NCI-H82 treated with DMSO at 0.1 percent for 48 hours (cell line): ENCODE results near the gene LPP.

Experiments used
- DNase-seq: peaks from one replicate; lab custom pipeline; 2025; ENCODE audit not compliant: unreplicated experiment; lab: John Stamatoyannopoulos, UW

The LPP gene

GRCh38 chr3:188169830-188170455, 16.0 kb downstream of the LPP start:
- DNase-seq: no peak

DNA sequence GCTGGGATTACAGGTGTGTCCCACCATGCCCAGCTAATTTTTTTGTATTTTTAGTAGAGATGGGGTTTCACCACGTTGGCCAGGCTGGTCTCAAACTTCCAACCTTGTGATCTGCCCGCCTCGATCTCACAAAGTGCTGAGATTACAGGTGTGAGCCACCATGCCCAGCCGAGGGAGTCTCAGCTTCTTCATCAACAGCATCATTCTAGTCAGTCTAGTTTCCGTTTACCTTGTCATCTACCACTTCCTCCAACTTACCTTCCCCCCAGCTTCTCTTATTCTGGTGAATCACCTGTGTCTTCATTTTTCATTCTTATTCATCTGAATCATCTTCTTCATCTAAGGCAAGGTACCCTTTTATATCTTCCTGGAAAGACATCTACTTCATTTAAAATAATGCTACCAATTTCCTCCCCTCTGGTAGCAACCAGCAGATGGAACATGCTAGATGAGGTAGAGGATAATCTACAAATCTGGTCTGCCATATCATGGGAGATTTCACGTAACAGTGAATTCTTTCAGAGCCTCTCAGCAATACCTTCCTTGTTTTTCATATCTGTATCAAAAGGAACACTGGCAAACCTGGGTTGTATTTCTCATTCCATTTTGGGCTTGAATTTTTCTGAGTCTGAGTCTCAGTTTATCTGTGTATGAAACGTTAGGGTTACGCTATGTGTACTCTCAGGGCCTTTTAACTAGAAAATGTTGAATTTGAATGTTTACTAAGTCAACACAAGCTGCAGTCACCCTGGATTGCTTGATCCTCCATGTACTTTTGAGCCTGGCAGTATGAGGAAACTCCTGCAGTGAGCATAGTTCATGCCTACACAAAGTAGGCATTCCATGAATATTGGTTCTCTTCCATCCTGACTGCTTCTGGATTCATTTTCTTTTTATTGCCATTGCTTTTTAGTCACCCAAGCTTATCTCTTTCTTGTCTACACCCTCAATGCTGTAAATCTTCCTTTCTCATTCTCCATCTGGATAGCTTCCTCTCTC, 16.8 kb downstream of the LPP start:
- DNase-seq: no peak

DNA sequence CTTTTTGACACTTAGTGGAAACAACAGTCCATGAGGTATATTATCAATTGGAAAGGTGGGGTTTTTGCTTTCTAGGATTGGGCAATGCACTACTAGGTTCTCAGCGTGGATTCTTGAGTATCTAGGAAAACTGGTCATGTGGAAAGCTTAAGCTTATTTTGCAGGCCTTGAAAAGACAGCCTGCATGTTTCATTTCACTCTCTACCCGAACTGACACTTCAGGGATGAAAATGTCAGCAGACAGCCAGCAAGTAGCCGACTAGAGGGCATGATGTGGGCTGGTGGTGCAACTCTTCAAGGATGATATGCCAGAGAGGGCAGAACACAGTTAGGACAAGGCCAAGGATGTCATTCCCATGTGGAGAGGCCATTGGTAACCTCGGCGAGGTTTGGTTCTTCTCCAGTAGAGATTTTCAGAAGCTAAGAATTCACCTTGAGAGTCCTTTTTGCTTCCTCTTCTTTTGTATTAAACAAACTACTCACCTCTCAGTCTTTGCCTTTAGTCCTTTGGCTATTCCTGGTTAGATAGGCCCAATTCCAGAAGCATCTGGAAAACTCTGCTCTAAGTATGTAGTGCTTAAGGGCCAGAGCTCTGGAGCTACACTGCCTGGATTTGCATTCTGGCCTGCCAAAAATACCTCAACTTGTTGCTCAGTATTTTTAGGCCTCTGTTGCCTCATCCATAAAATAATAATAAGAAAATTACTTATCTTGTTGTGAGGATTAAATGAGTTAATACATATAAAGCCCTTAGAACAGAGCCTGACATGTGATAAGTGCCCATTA, 17.9 kb downstream of the LPP start:
- no peak for DNase-seq

DNA sequence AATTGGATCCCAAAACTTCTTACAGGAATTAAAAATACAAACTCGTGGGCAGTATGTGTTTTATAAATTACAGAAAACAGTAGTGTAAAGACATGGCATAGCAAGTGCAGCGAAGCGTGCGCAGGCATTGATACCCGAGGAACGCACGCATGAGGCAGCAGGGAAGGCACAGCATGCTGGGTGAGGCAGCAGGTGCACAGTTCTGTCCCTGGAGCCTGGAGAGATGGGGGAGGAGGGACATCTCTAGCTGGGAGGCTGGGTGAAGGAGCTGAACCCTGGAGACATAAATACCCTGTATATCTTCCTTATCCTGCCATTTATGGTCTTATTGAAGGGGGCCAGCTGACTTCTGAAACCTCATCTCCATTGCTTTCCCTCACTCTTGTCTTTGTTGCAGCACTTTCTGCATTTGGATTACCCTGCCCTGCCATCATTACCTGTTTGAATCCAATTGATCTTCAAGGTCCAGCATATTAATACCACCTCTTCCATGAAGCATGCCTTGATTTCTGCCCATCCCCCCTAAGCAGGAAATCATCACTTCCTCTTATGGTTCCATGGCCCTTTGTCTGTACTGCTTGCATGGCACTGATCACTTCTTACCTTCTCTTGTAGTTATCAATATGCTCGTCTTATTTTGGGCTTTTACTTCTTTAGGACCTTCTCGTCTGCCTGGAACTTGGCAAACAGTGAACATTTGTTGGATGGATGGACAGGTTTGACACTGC, 20.5 kb downstream of the LPP start:
- DNase-seq: no peak

DNA sequence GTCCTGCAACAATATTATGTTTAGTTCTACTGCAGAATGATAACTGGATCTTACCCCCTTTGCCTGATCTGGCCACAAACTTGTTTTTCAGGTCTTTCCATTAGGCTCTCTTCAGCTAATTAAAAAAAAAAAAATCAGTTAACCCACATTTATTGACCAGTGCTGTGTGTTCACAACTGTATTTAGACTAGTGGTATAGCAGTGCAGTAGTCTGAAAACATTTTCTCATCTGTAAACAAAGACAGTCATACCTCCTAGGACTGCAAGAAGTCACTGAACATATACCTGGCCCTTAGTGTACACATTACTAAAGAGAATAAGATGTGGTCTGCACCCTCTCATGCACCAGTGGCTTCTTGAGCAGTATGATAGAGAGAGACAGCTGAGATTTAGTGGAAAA, 22.5 kb downstream of the LPP start:
- DNase-seq: no peak

- DNase-seq: no peak
These were observed 22.9 kb downstream of the LPP start for GRCh38 chr3:188176884-188177283.

- no peak for DNase-seq
These were observed 23.8 kb downstream of the LPP start for GRCh38 chr3:188177721-188178120.

DNA sequence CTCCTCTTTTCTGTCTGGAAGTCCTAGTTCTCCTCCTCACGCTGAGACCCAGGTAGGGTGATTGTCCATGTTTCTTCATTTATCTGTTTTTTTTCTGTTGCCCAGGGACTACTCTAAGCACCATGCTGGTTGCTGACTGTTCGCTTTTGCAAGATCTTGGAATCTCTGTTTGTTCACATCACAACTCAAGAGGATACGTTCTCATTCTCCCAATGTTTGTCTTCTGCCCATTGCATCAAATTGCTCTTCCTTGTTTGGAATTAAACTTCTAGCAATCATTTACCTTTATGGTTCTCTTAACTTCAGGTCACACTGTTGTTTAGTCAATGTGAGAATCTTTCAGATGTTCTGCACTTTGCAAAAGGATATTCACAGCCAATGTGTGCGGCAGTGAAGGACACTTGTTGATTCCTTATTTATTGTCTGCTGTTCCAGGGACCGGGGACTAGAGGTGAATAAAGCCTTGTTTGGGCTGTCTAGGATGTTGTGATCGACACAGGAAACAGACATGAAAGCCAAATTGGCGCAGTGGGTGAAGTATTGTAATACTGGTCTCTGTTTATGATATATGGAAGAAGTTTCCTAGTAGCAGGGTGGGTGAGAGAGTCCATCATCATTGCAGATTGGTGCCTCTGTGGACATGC, 24.5 kb downstream of the LPP start:
- DNase-seq: no peak

DNA sequence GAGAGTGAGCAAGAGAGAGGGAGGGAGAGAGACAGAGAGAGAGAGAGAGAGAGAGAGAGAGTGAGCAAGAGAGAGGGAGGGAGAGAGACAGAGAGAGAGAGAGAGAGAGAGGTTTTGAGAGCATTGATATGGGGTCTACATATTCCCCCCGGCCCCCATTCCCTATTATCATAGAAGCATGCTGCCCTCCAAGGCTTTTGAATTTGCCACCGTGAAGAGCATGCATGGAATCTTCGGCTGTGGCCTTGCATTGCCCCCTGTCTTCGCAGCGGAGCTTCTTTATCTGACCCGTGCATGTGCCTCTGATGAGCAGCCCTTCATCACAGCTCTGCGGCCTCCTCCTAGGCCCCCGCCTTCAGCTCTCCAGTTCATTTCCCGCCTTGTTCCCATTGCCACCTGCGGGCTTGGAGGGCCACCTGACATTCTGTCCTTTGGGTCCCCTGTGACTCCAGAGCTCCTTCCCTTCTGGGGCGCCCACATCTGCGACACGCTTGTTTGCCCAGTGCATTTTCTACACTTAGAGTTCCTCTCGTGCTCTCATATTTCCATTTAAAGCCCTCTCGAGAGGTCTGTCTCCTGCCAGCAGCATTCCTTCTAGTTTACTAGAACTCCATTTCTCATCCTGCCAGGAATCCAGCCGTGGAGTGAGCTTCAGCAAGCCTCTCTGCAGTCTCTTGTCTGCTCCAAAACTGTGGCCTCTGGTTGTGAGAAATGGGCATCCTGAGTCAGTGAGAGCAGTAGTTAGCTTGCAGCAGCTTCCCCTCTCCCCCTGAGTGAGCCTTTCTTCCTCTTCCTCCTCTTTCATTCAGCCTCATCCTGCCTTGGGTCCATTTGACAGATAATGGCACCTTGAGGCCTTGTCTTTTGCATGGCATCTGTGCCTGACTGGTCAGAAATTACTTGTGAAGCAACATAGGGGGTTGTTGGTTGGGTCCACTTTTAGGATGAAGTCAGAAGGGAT, 25.3 kb downstream of the LPP start:
- DNase-seq: no peak

- no peak for DNase-seq
These were observed 26.2 kb downstream of the LPP start for GRCh38 chr3:188180114-188180513.

DNA sequence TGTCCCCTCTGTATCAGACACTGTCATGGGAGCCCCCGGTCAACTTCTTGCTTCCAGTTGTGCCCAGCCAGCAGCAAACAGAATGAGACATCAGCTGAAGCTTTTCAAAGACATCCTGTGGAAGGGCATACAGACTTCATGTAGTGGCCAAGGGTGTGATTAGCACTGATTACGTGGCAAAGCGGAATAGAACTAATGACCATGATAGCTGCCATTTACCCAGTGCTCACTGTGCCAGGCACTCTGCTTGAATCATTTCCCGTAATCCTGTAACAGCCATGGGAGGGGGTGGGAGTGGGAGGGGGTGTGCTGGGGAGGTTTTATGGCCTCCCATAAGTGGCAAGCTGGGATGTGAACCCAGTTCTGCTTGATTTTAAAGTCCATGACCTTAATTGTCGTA, 29.5 kb downstream of the LPP start:
- DNase-seq: no peak

GRCh38 chr3:188184160-188184559, 30.2 kb downstream of the LPP start:
- DNase-seq: no peak

DNA sequence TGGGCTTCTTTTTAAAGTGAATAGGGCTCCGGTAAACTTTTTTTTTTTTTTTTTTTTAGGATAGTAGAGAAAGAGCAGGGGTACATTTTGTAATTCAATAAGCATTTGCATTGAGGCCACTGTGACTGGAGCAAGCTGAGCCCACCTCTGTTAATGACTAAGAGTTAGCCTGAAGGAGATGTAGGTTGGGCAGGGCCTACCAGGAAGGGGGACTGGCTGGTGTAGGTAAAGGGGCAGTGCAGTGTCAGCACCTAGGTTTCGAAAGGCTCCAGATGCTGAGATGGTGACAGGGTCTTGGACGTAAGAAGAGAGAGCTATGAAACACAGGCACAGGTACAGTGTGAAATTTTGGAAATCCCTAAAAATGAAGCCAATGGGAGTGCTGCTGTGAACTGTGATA, 30.7 kb downstream of the LPP start:
- DNase-seq: no peak

- DNase-seq: no peak
These were observed 31.8 kb downstream of the LPP start for GRCh38 chr3:188185717-188186251.

DNA sequence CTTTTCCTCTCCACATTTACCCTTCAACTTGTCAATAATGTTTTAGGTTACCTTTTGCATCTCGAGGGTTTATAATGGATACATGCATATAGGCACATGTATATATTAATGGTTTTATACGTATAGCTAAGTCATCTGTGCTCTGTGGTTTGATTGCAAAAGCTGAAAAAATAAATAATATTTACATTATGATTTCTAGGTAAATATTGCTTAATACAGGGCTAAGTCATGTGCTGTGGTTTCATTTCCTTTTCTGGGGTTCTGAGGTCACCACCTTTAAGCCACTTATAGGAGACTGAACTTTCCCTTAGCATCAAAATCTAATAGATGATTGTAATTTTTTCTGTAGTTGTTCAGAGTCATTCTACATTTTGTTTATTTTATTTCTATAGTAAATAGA, 33.1 kb downstream of the LPP start:
- DNase-seq: no peak

- no peak for DNase-seq
These were observed 35.0 kb downstream of the LPP start for GRCh38 chr3:188188911-188189310.

GRCh38 chr3:188191460-188191859, 37.5 kb downstream of the LPP start:
- no peak for DNase-seq

GRCh38 chr3:188192034-188192433, 38.1 kb downstream of the LPP start:
- no peak for DNase-seq

DNA sequence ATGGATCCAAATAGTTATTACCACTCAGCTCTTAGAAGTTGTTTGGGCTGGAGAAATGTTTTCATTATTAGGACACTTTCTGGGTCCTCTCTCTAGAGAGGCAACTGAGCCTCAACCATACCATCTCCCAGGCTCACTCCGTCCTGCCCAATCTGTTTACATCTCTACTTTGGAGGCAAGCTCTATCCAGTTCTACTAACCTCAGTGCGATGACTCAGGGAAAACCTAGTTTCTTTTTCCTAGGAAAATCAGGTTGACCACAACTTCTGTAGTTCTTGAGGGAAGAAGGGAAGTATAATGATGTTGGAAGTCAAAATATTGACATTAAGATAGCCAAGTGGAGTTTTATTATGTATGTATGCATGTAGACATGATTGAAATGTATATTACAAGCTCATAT, 40.4 kb downstream of the LPP start:
- DNase-seq: no peak
